SK-N-SH (cell line): ENCODE data around the gene AKTIP.

Source experiments
- NFIC ChIP-seq: IDR thresholded peaks from 2 replicates; pipeline ENCODE4 v1.4.0; 2012; ENCODE audit warnings: borderline replicate concordance
- RAD21 ChIP-seq: IDR thresholded peaks from 2 replicates; pipeline ENCODE4 v1.6.1; 2012; ENCODE audit warnings: mild to moderate bottlenecking, low read length
- RCOR1 ChIP-seq: fragments of 150-350 bp; IDR thresholded peaks from 2 replicates; pipeline ENCODE4 v1.6.1; 2017; ENCODE audit warnings: antibody characterized with exemption, low read length
- RFX5 ChIP-seq: IDR thresholded peaks from 2 replicates; pipeline ENCODE4 v1.6.1; 2012; ENCODE audit warnings: mild to moderate bottlenecking, improper control_type of control experiment, low read length
- YY1 ChIP-seq: IDR thresholded peaks from 2 replicates; pipeline ENCODE4 v1.4.0; 2012; ENCODE audit warnings: low read depth, mild to moderate bottlenecking
- TF ChIP-seq, protein P1 (sequence below): fragments of 200-600 bp; sonication (generic); IDR thresholded peaks from 2 replicates; pipeline ENCODE4 v1.6.1; 2017; ENCODE audit warnings: antibody characterized with exemption, mild to moderate bottlenecking, moderate library complexity
- TF ChIP-seq, protein P2 (sequence below): IDR thresholded peaks from 2 replicates; pipeline ENCODE4 v1.4.0; 2012; ENCODE audit warnings: low read depth, borderline replicate concordance

DNA sequence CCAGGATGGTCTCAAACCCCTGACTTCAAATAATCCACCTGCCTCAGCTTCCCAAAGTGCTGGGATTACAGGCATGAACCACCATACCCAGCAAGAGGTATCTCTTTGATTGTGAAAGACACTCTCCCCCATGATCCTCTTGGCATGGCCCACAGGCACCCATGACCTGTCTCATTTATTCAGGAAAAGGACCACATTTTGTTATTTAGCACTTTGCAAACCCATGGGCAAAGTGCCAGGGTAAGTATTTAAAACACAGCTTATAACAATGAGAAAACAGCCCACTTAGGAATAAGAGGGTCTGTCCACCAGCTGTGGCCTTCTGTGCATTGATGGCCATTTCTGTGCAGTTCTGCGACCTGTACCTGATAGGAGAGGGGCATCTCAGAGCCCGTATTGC is 12.8 kb upstream of the AKTIP start:
- TF ChIP-seq, protein P1, sequence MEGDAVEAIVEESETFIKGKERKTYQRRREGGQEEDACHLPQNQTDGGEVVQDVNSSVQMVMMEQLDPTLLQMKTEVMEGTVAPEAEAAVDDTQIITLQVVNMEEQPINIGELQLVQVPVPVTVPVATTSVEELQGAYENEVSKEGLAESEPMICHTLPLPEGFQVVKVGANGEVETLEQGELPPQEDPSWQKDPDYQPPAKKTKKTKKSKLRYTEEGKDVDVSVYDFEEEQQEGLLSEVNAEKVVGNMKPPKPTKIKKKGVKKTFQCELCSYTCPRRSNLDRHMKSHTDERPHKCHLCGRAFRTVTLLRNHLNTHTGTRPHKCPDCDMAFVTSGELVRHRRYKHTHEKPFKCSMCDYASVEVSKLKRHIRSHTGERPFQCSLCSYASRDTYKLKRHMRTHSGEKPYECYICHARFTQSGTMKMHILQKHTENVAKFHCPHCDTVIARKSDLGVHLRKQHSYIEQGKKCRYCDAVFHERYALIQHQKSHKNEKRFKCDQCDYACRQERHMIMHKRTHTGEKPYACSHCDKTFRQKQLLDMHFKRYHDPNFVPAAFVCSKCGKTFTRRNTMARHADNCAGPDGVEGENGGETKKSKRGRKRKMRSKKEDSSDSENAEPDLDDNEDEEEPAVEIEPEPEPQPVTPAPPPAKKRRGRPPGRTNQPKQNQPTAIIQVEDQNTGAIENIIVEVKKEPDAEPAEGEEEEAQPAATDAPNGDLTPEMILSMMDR, result no peak
- TF ChIP-seq RAD21 (no peak), RCOR1 (no peak), RFX5 (no peak), NFIC (no peak), YY1 (no peak)
- TF ChIP-seq, protein P2, sequence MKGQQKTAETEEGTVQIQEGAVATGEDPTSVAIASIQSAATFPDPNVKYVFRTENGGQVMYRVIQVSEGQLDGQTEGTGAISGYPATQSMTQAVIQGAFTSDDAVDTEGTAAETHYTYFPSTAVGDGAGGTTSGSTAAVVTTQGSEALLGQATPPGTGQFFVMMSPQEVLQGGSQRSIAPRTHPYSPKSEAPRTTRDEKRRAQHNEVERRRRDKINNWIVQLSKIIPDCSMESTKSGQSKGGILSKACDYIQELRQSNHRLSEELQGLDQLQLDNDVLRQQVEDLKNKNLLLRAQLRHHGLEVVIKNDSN, result no peak
